Astrocyte (in vitro differentiated cells and primary cell): ENCODE results near the gene FER. TPM values are rescaled to one million over a fixed set of nuclear protein-coding genes. Genes with fewer than 3 reads are reported as not detected.
"Not testable (repeated sequence)": the region's sequence is repeated elsewhere in the genome, so short reads cannot be mapped to it uniquely, and the experiment has no call there.

Experiments
- DNase-seq: peaks from one replicate; pipeline ENCODE4 v3.0.0-alpha.2; 2010; ENCODE audit warnings: low read depth
- FAIRE-seq: peaks from 2 replicates; lab custom pipeline; 2011; peaks lifted over from hg19 to GRCh38; lab: Jason Lieb, UNC
- H2AFZ ChIP-seq: 2 replicates; pipeline ENCODE4 v1.6.0; 2012; ENCODE audit warnings: low read depth, low read length, inconsistent platforms
- H3K27ac ChIP-seq: 2 replicates; pipeline ENCODE4 v1.5.1; 2011; ENCODE audit warnings: low read depth, low read length, inconsistent platforms
- H3K27me3 ChIP-seq: 2 replicates; pipeline ENCODE4 v1.6.0; 2011; ENCODE audit warnings: low read length, inconsistent platforms; ENCODE audit not compliant: insufficient read depth
- H3K36me3 ChIP-seq: 2 replicates; pipeline ENCODE4 v1.5.1; 2011; ENCODE audit warnings: low read length, inconsistent platforms; ENCODE audit not compliant: insufficient read depth
- H3K4me1 ChIP-seq: 2 replicates; pipeline ENCODE4 v1.5.1; 2011; ENCODE audit warnings: low read length, inconsistent platforms; ENCODE audit not compliant: insufficient read depth
- H3K4me2 ChIP-seq: 2 replicates; pipeline ENCODE4 v1.6.0; 2012; ENCODE audit warnings: low read length, inconsistent platforms
- H3K4me3 ChIP-seq: 2 replicates; pipeline ENCODE4 v1.5.1; 2011; ENCODE audit warnings: low read depth, mild to moderate bottlenecking, low read length, inconsistent platforms; ENCODE audit not compliant: insufficient read depth
- H3K79me2 ChIP-seq: 2 replicates; pipeline ENCODE4 v1.6.0; 2012; ENCODE audit warnings: mild to moderate bottlenecking, low read length, inconsistent platforms; ENCODE audit not compliant: insufficient read depth
- H3K9ac ChIP-seq: 2 replicates; pipeline ENCODE4 v1.6.0; 2012; ENCODE audit warnings: mild to moderate bottlenecking, low read length, inconsistent platforms
- H3K9me3 ChIP-seq: 2 replicates; pipeline ENCODE4 v1.5.1; 2012; ENCODE audit warnings: low read depth, mild to moderate bottlenecking, low read length, inconsistent platforms; ENCODE audit not compliant: insufficient read depth
- H4K20me1 ChIP-seq: 2 replicates; pipeline ENCODE4 v1.6.0; 2012; ENCODE audit warnings: low read length, inconsistent platforms; ENCODE audit not compliant: insufficient read depth
- H3K27ac Mint-ChIP-seq: one replicate; pipeline ENCODE4 v1.8.0; 2021; ENCODE audit warnings: mild to moderate bottlenecking, mixed read lengths; ENCODE audit not compliant: unreplicated experiment
- H3K27me3 Mint-ChIP-seq: one replicate; pipeline ENCODE4 v1.8.0; 2021; ENCODE audit warnings: low read depth, mixed read lengths; ENCODE audit not compliant: unreplicated experiment
- H3K36me3 Mint-ChIP-seq: one replicate; pipeline ENCODE4 v1.8.0; 2021; ENCODE audit warnings: low read depth, mixed read lengths; ENCODE audit not compliant: unreplicated experiment
- H3K4me1 Mint-ChIP-seq: one replicate; pipeline ENCODE4 v1.8.0; 2021; ENCODE audit warnings: low read depth, mixed read lengths; ENCODE audit not compliant: unreplicated experiment
- H3K4me3 Mint-ChIP-seq: one replicate; pipeline ENCODE4 v1.8.0; 2021; ENCODE audit warnings: mild to moderate bottlenecking, moderate library complexity, mixed read lengths; ENCODE audit not compliant: unreplicated experiment
- H3K9me3 Mint-ChIP-seq: one replicate; pipeline ENCODE4 v1.8.0; 2021; ENCODE audit warnings: mild to moderate bottlenecking, mixed read lengths; ENCODE audit not compliant: unreplicated experiment
- CTCF ChIP-seq: IDR thresholded peaks from 2 replicates; pipeline ENCODE4 v1.5.1; 2011; ENCODE audit warnings: low read depth, mild to moderate bottlenecking, inconsistent platforms, low read length, moderate library complexity; ENCODE audit not compliant: insufficient read depth
- EZH2 ChIP-seq: IDR thresholded peaks from 2 replicates; pipeline ENCODE4 v1.6.1; 2012; ENCODE audit warnings: mild to moderate bottlenecking, low read length, inconsistent platforms; ENCODE audit not compliant: insufficient read depth
- total RNA-seq: library from RNA; stranded (reverse); gene quantifications from 2 replicates; pipeline ENCODE4 v1.2.1, GENCODE V29; 2021

FER gene
- total RNA-seq, 1 donor from 2014 or later: 21.6 TPM

GRCh38 chr5:108777582-108777981 is 29.9 kb downstream of the FER start:
- not testable (repeated sequence) for H3K36me3 ChIP-seq, H3K9me3 ChIP-seq, H3K4me2 ChIP-seq, H3K4me3 ChIP-seq, FAIRE-seq, H3K9ac ChIP-seq, H3K27me3 Mint-ChIP-seq, H3K4me1 Mint-ChIP-seq, H3K9me3 Mint-ChIP-seq, DNase-seq, H3K27me3 ChIP-seq, H3K27ac ChIP-seq, H3K36me3 Mint-ChIP-seq, H3K27ac Mint-ChIP-seq, H3K4me1 ChIP-seq, H2AFZ ChIP-seq, H3K4me3 Mint-ChIP-seq
- H3K79me2 ChIP-seq: peaks cover 93% of the 10 kb centered on the region
- H4K20me1 ChIP-seq: peaks cover 18% of the 10 kb centered on the region

- not testable (repeated sequence) for DNase-seq, H3K4me2 ChIP-seq, H3K9me3 ChIP-seq, FAIRE-seq, H3K27me3 Mint-ChIP-seq, H3K36me3 ChIP-seq, H3K4me1 ChIP-seq, H3K27ac ChIP-seq, H3K27ac Mint-ChIP-seq, H3K4me1 Mint-ChIP-seq, H3K4me3 Mint-ChIP-seq, H2AFZ ChIP-seq, H3K27me3 ChIP-seq, H3K9ac ChIP-seq, H3K4me3 ChIP-seq
- Histone ChIP-seq H4K20me1 (peaks cover 29% of the 10 kb centered on the region), H3K79me2 (peaks cover 80% of the 10 kb centered on the region)
- peaks cover 30% of the 10 kb centered on the region for H3K36me3 Mint-ChIP-seq
- peaks cover 11% of the 10 kb centered on the region for H3K9me3 Mint-ChIP-seq
These were observed 36.9 kb downstream of the FER start for GRCh38 chr5:108784577-108784976.

- no peak overlapping the region for H3K4me2 ChIP-seq
- H3K9me3 Mint-ChIP-seq: peaks cover 11% of the 10 kb centered on the region
- no peak overlapping the region for H3K9ac ChIP-seq
- no peak overlapping the region for H3K27ac ChIP-seq
- H3K36me3 Mint-ChIP-seq: peaks cover 32% of the 10 kb centered on the region
- DNase-seq (no peak), FAIRE-seq (no peak)
- peaks cover 19% of the 10 kb centered on the region for H4K20me1 ChIP-seq
- TF ChIP-seq EZH2: no peak
- TF ChIP-seq CTCF: no peak
- no peaks in the 10 kb centered on the region for H3K4me1 Mint-ChIP-seq
- no peaks in the 10 kb centered on the region for H3K27me3 ChIP-seq
- no peak overlapping the region for H3K4me3 ChIP-seq
- peaks cover 4% of the 10 kb centered on the region for H3K9me3 ChIP-seq
- H3K27me3 Mint-ChIP-seq: no peaks in the 10 kb centered on the region
- H3K36me3 ChIP-seq: no peaks in the 10 kb centered on the region
- H3K27ac Mint-ChIP-seq: no peak overlapping the region
- H3K4me3 Mint-ChIP-seq: no peak overlapping the region
- peaks cover 69% of the 10 kb centered on the region for H3K79me2 ChIP-seq
- H2AFZ ChIP-seq: no peak overlapping the region
- no peaks in the 10 kb centered on the region for H3K4me1 ChIP-seq
These were observed 39.2 kb downstream of the FER start for GRCh38 chr5:108786806-108787483.
